ENCODE data around the gene ARL15. TPM values are rescaled to one million over a fixed set of nuclear protein-coding genes. Genes with fewer than 3 reads are reported as not detected.

ARL15 gene
- total and polyA plus RNA-seq, 2 of the 8 experiments (the other 6 are each of a cell fraction or from before 2014, with no cell fraction given) = 9.9 to 21.2 TPM

GRCh38 chr5:54296386-54296785 lies 14.0 kb downstream of the ARL15 start (continued):
- no peak for TF ChIP-seq CTCF (IDR thresholded peaks at IDR 0.05; ENCODE audit: control extremely low read depth in 1 of 3, insufficient read depth in 1 of 3, low read depth in 1 of 3, low read length in 3 of 3)
- no peak for TF ChIP-seq RAD21 (IDR thresholded peaks at IDR 0.05 in 1 of 2, conservative IDR thresholded peaks at IDR 0.05 in 1 of 2; ENCODE audit: low read depth in 2 of 2, low read length in 2 of 2)
- no peak for TF ChIP-seq CREB1 (IDR thresholded peaks at IDR 0.05)
- no peak for TF ChIP-seq BCL11A (IDR thresholded peaks at IDR 0.05; ENCODE audit: low read depth in 2 of 2, low read length in 2 of 2)
- TF ChIP-seq POLR2A (IDR thresholded peaks at IDR 0.05; ENCODE audit: control extremely low read depth in 1 of 2, low read depth in 2 of 2, low read length in 2 of 2) = no peak
- TF ChIP-seq KDM4A (IDR thresholded peaks at IDR 0.05; ENCODE audit: low read depth, low read length, severe bottlenecking) = no peak

Data from H1 (cell line).